Measurements from ENCODE around the gene PDGFD. TPM values are rescaled to one million over a fixed set of nuclear protein-coding genes. Genes with fewer than 3 reads are reported as not detected.
"Not testable (repeated sequence)": the region's sequence is repeated elsewhere in the genome, so short reads cannot be mapped to it uniquely, and the experiment has no call there.

The PDGFD gene
- total RNA-seq, 2 experiments from 2014 or later = 0.11 to 0.13 TPM

- POLR2A ChIA-PET = no interaction called here
- CTCF ChIA-PET = interaction anchor here (0.6 kb wide), 1 partner anchor 24 kb away, joined by 3 read pairs; no protein-coding TSS in a partner anchor
Observed at GRCh38 chr11:104058680-104059079, 105.3 kb downstream of the PDGFD start.

GRCh38 chr11:104057908-104058307 is 106.0 kb downstream of the PDGFD start:
- POLR2A ChIA-PET = no interaction called here
- CTCF ChIA-PET = no interaction called here

- CTCF ChIA-PET = no interaction called here
- POLR2A ChIA-PET = no interaction called here
Observed at GRCh38 chr11:104055596-104055995, 108.4 kb downstream of the PDGFD start.

GRCh38 chr11:104054911-104055529 is 108.9 kb downstream of the PDGFD start:
- CTCF ChIA-PET = no interaction called here
- POLR2A ChIA-PET = no interaction called here

GRCh38 chr11:104053743-104054478 is 110.0 kb downstream of the PDGFD start:
- CTCF ChIA-PET = no interaction called here

GRCh38 chr11:104051778-104052177 is 112.2 kb downstream of the PDGFD start:
- POLR2A ChIA-PET = no interaction called here
- CTCF ChIA-PET = no interaction called here

More at GRCh38 chr11:104053743-104054478, 110.0 kb downstream of the PDGFD start:
- POLR2A ChIA-PET = no interaction called here

- POLR2A ChIA-PET = no interaction called here
- CTCF ChIA-PET = no interaction called here
Observed at GRCh38 chr11:104049116-104049515, 114.8 kb downstream of the PDGFD start.

- POLR2A ChIA-PET, CTCF ChIA-PET: not testable (repeated sequence)
Observed at GRCh38 chr11:104046858-104047257, 117.1 kb downstream of the PDGFD start.

- ChIA-PET CTCF (no interaction called here), POLR2A (no interaction called here)
Observed at GRCh38 chr11:104046331-104046730, 117.6 kb downstream of the PDGFD start.

GRCh38 chr11:104043678-104044239 is 120.2 kb downstream of the PDGFD start:
- ChIA-PET POLR2A (no interaction called here), CTCF (no interaction called here)

- POLR2A ChIA-PET = no interaction called here
- CTCF ChIA-PET = no interaction called here
Observed at GRCh38 chr11:104043142-104043541, 120.8 kb downstream of the PDGFD start.

- POLR2A ChIA-PET = no interaction called here
- CTCF ChIA-PET = no interaction called here
Observed at GRCh38 chr11:104041792-104042191, 122.2 kb downstream of the PDGFD start.

GRCh38 chr11:104036995-104037394 is 127.0 kb downstream of the PDGFD start:
- ChIA-PET CTCF (no interaction called here), POLR2A (no interaction called here)

- CTCF ChIA-PET = no interaction called here
Observed at GRCh38 chr11:104036588-104036987, 127.4 kb downstream of the PDGFD start, which contains the start of gene DDI1. Gene DDI1 (plus strand): TSS chr11:104036640. CDS start chr11:104036823, 183 bp downstream.

GRCh38 chr11:104033561-104033960 is 130.4 kb downstream of the PDGFD start:
- ChIA-PET POLR2A (no interaction called here), CTCF (no interaction called here)

More at GRCh38 chr11:104036588-104036987, 127.4 kb downstream of the PDGFD start, which contains the start of gene DDI1:
- POLR2A ChIA-PET = no interaction called here

GRCh38 chr11:104033134-104033533 is 130.8 kb downstream of the PDGFD start:
- CTCF ChIA-PET = no interaction called here
- POLR2A ChIA-PET = no interaction called here

- CTCF ChIA-PET = no interaction called here
- POLR2A ChIA-PET = no interaction called here
Observed at GRCh38 chr11:104028476-104029263, 135.3 kb downstream of the PDGFD start.

GRCh38 chr11:104024572-104024971 is 139.4 kb downstream of the PDGFD start:
- ChIA-PET POLR2A (no interaction called here), CTCF (no interaction called here)

- ChIA-PET POLR2A (no interaction called here), CTCF (no interaction called here)
Observed at GRCh38 chr11:104015649-104016415, 148.1 kb downstream of the PDGFD start.

GRCh38 chr11:104011044-104011443 is 152.9 kb downstream of the PDGFD start:
- ChIA-PET POLR2A (no interaction called here), CTCF (no interaction called here)

Measured in activated CD8-positive, alpha-beta memory T cell treated with anti-CD3 and anti-CD28 coated beads for 36 hours (primary cell).